ENCODE results near the gene PODXL2.

Gene PODXL2

GRCh38 chr3:127690823-127691452, 62.0 kb downstream of the PODXL2 start:
- H3K9me3 ChIP-seq (replicated peaks; ENCODE audit: low read length): no peaks in the 10 kb centered on the region
- peak overlapping the region; percentile 78 for H3K9ac ChIP-seq (ENCODE audit: low read depth, low read length)
- peak overlapping the region; percentile 58 for H3K4me2 ChIP-seq (ENCODE audit: low read length)
- no peak overlapping the region for H3K4me3 ChIP-seq (ENCODE audit: low read length)
- H3K27me3 ChIP-seq (ENCODE audit: control insufficient read depth, insufficient read depth, low read length): no peaks in the 10 kb centered on the region
- peaks cover 41% of the 10 kb centered on the region for H3K4me1 ChIP-seq (ENCODE audit: control insufficient read depth, insufficient read depth, low read length)
- peaks cover 19% of the 10 kb centered on the region for H3K36me3 ChIP-seq (ENCODE audit: insufficient read depth, low read length)

DNA sequence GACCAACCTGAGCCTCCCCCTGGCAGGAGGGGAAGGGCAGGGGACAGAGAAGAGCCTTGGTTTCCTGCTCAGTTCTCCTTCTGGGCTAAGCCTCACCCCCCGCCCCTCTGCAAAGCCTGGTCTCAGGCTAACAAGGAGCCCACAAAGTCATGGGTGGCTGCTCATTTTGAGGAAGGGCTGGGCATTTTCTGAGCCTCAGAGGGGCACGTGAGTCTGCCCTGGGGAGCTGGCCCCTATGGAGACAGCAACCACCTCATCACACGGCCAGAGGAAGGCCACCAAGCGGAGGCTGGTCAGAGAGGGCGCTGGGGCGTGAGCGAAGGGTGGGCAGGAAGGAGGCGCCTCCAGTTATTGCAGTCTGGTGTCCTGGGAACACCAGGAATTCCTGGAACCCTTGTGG, 62.5 kb downstream of the PODXL2 start:
- Histone ChIP-seq H3K27me3 (ENCODE audit: control insufficient read depth, insufficient read depth, low read length) (no peaks in the 10 kb centered on the region), H3K36me3 (ENCODE audit: insufficient read depth, low read length) (peaks cover 19% of the 10 kb centered on the region), H3K4me1 (ENCODE audit: control insufficient read depth, insufficient read depth, low read length) (peaks cover 47% of the 10 kb centered on the region), H3K4me3 (ENCODE audit: low read length) (no peak overlapping the region), H3K9ac (ENCODE audit: low read depth, low read length) (peak overlapping the region; percentile 78), H3K9me3 (replicated peaks; ENCODE audit: low read length) (no peaks in the 10 kb centered on the region), H3K4me2 (ENCODE audit: low read length) (no peak overlapping the region)

DNA sequence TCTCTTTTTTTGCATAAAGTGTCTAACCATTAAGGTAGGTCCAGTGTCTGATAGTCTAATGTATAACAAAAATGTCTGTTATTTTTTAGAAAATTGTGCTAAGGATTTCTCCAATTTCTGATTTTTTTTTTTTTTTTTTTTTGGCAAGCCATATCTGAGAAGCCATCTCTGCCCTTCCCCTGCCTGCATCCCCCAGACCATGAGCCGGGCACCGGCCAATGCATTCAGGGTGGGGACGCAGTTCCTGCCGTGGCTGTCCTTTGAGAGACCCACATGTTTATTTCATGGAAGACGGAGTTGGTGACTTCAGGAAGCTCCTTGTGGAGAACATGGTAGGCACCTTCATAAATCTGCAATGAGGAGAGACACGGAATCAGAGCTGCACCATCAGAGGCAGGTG, 63.0 kb downstream of the PODXL2 start:
- Histone ChIP-seq H3K9ac (ENCODE audit: low read depth, low read length) (no peak overlapping the region), H3K4me3 (ENCODE audit: low read length) (no peak overlapping the region), H3K36me3 (ENCODE audit: insufficient read depth, low read length) (peaks cover 19% of the 10 kb centered on the region), H3K9me3 (replicated peaks; ENCODE audit: low read length) (no peaks in the 10 kb centered on the region), H3K4me1 (ENCODE audit: control insufficient read depth, insufficient read depth, low read length) (peaks cover 51% of the 10 kb centered on the region), H3K27me3 (ENCODE audit: control insufficient read depth, insufficient read depth, low read length) (no peaks in the 10 kb centered on the region), H3K4me2 (ENCODE audit: low read length) (no peak overlapping the region)

GRCh38 chr3:127692501-127693335, 63.7 kb downstream of the PODXL2 start:
- Histone ChIP-seq H3K4me1 (ENCODE audit: control insufficient read depth, insufficient read depth, low read length) (peaks cover 59% of the 10 kb centered on the region), H3K4me2 (ENCODE audit: low read length) (no peak overlapping the region), H3K9me3 (replicated peaks; ENCODE audit: low read length) (no peaks in the 10 kb centered on the region), H3K36me3 (ENCODE audit: insufficient read depth, low read length) (peaks cover 19% of the 10 kb centered on the region), H3K4me3 (ENCODE audit: low read length) (no peak overlapping the region), H3K9ac (ENCODE audit: low read depth, low read length) (no peak overlapping the region), H3K27me3 (ENCODE audit: control insufficient read depth, insufficient read depth, low read length) (no peaks in the 10 kb centered on the region)

DNA sequence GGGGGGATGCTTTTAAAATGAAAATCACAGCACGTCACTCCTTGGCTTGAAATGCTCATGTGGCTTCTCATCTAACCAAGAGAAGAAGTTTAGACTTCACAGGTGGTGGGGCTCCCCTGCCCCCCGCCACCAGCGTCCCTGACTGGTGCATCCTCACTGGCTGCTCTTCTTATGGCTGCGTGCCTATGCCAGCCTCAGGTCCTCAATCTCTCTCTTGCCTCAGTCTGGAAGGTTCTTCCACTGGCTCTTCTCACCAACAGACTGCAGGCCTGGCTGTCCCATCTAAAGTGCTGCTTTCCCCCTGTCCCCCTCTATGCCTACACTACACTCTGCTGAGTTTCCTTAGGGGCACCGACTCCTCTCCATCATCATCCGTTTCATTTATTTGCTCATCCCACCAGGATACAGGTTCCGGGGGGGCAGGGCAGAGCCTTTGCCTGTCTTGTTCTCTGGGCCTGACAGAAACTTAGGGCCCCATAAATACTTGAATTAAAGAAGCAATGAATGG, 64.4 kb downstream of the PODXL2 start:
- Histone ChIP-seq H3K4me1 (ENCODE audit: control insufficient read depth, insufficient read depth, low read length) (peaks cover 60% of the 10 kb centered on the region), H3K9me3 (replicated peaks; ENCODE audit: low read length) (no peaks in the 10 kb centered on the region), H3K36me3 (ENCODE audit: insufficient read depth, low read length) (peaks cover 19% of the 10 kb centered on the region), H3K27me3 (ENCODE audit: control insufficient read depth, insufficient read depth, low read length) (no peaks in the 10 kb centered on the region), H3K4me3 (ENCODE audit: low read length) (no peak overlapping the region), H3K4me2 (ENCODE audit: low read length) (no peak overlapping the region), H3K9ac (ENCODE audit: low read depth, low read length) (no peak overlapping the region)

GRCh38 chr3:127694467-127695215, 65.7 kb downstream of the PODXL2 start:
- Histone ChIP-seq H3K4me3 (ENCODE audit: low read length) (no peak overlapping the region), H3K27me3 (ENCODE audit: control insufficient read depth, insufficient read depth, low read length) (no peaks in the 10 kb centered on the region), H3K9me3 (replicated peaks; ENCODE audit: low read length) (no peaks in the 10 kb centered on the region), H3K36me3 (ENCODE audit: insufficient read depth, low read length) (peaks cover 19% of the 10 kb centered on the region), H3K4me1 (ENCODE audit: control insufficient read depth, insufficient read depth, low read length) (peaks cover 60% of the 10 kb centered on the region), H3K9ac (ENCODE audit: low read depth, low read length) (no peak overlapping the region), H3K4me2 (ENCODE audit: low read length) (no peak overlapping the region)

GRCh38 chr3:127697551-127698240, 68.7 kb downstream of the PODXL2 start:
- Histone ChIP-seq H3K36me3 (ENCODE audit: insufficient read depth, low read length) (peaks cover 11% of the 10 kb centered on the region), H3K9me3 (replicated peaks; ENCODE audit: low read length) (no peaks in the 10 kb centered on the region), H3K4me2 (ENCODE audit: low read length) (peak overlapping the region; percentile 70), H3K4me3 (ENCODE audit: low read length) (peak overlapping the region; percentile 49), H3K27me3 (ENCODE audit: control insufficient read depth, insufficient read depth, low read length) (no peaks in the 10 kb centered on the region), H3K4me1 (ENCODE audit: control insufficient read depth, insufficient read depth, low read length) (peaks cover 51% of the 10 kb centered on the region), H3K9ac (ENCODE audit: low read depth, low read length) (peak overlapping the region; percentile 61)

DNA sequence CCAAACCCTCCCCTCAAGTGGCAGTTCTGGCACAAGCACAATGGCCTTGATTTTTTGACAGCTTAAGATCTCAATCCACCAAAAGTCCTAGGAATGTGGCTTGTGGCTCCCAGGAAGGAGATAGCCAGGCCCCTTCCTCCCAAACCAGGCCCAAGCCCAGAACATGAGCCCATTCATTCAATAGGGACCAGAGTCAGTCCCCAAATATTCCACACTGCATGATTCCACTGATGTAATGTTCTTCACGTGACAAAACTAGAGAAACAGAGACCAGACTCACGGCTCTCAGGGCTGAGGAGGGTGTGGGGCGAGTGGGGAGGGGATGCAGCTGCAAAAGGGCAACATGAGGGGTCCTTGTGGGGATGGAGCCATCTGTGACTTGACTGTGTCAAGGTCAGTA, 69.3 kb downstream of the PODXL2 start:
- Histone ChIP-seq H3K4me1 (ENCODE audit: control insufficient read depth, insufficient read depth, low read length) (peaks cover 51% of the 10 kb centered on the region), H3K27me3 (ENCODE audit: control insufficient read depth, insufficient read depth, low read length) (no peaks in the 10 kb centered on the region), H3K4me2 (ENCODE audit: low read length) (peak overlapping the region; percentile 70), H3K36me3 (ENCODE audit: insufficient read depth, low read length) (peaks cover 9% of the 10 kb centered on the region), H3K4me3 (ENCODE audit: low read length) (no peak overlapping the region), H3K9me3 (replicated peaks; ENCODE audit: low read length) (no peaks in the 10 kb centered on the region), H3K9ac (ENCODE audit: low read depth, low read length) (peak overlapping the region; percentile 61)

DNA sequence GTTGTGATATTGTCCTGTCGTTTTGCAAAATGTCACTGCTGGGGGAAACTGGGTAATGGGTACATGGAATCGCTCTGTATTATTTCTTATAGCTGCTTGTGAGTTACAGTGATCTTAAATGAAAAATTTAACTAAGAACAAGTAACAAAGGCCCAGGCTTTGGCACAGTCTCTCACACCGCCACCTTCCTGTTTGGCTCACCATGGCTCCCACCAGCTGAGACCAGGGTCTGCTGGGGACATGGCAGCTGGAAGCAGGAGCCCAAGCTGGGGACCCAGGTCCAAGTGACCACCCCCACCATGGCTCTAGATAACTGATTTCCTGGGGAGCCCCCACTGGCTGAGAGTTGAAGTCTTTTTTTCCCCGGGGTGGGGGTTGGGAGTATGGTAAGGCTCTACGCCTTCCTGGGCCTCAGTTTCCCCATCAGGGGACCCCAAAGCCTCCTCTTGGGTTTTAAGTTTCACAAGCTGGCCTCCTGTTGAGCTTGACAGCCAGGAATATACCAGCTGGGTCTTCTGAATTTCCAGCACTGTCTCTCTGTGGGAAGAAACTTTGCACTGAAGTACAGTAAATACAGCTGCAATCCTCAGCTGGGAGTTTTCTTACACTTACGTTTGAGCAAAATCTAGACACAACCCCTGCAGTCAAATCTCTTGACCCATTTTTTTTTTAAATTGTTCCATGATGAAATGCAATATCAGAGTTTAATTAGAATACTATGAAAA, 69.9 kb downstream of the PODXL2 start:
- H3K4me1 ChIP-seq (ENCODE audit: control insufficient read depth, insufficient read depth, low read length): peaks cover 51% of the 10 kb centered on the region
- no peaks in the 10 kb centered on the region for H3K9me3 ChIP-seq (replicated peaks; ENCODE audit: low read length)
- no peaks in the 10 kb centered on the region for H3K27me3 ChIP-seq (ENCODE audit: control insufficient read depth, insufficient read depth, low read length)

GRCh38 chr3:127699416-127700300, 70.7 kb downstream of the PODXL2 start:
- H3K4me3 ChIP-seq (ENCODE audit: low read length): no peak overlapping the region
- peaks cover 51% of the 10 kb centered on the region for H3K4me1 ChIP-seq (ENCODE audit: control insufficient read depth, insufficient read depth, low read length)
- no peak overlapping the region for H3K9ac ChIP-seq (ENCODE audit: low read depth, low read length)
- no peaks in the 10 kb centered on the region for H3K27me3 ChIP-seq (ENCODE audit: control insufficient read depth, insufficient read depth, low read length)
- no peaks in the 10 kb centered on the region for H3K9me3 ChIP-seq (replicated peaks; ENCODE audit: low read length)
- H3K4me2 ChIP-seq (ENCODE audit: low read length): no peak overlapping the region
- peaks cover 4% of the 10 kb centered on the region for H3K36me3 ChIP-seq (ENCODE audit: insufficient read depth, low read length)

More for the DNA sequence above, 69.9 kb downstream of the PODXL2 start:
- Histone ChIP-seq H3K4me2 (ENCODE audit: low read length) (no peak overlapping the region), H3K9ac (ENCODE audit: low read depth, low read length) (peak overlapping the region; percentile 61), H3K4me3 (ENCODE audit: low read length) (no peak overlapping the region), H3K36me3 (ENCODE audit: insufficient read depth, low read length) (peaks cover 4% of the 10 kb centered on the region)
